Fibroblast of the conjunctiva (primary cell): ENCODE data around the gene LAMA1.
"Not testable (repeated sequence)": the region's sequence is repeated elsewhere in the genome, so short reads cannot be mapped to it uniquely, and the experiment has no call there.

Source experiments
- DNase-seq: peaks from one replicate; pipeline ENCODE4 v3.0.0-alpha.2; 2010; ENCODE audit warnings: low read depth

The LAMA1 gene

DNA sequence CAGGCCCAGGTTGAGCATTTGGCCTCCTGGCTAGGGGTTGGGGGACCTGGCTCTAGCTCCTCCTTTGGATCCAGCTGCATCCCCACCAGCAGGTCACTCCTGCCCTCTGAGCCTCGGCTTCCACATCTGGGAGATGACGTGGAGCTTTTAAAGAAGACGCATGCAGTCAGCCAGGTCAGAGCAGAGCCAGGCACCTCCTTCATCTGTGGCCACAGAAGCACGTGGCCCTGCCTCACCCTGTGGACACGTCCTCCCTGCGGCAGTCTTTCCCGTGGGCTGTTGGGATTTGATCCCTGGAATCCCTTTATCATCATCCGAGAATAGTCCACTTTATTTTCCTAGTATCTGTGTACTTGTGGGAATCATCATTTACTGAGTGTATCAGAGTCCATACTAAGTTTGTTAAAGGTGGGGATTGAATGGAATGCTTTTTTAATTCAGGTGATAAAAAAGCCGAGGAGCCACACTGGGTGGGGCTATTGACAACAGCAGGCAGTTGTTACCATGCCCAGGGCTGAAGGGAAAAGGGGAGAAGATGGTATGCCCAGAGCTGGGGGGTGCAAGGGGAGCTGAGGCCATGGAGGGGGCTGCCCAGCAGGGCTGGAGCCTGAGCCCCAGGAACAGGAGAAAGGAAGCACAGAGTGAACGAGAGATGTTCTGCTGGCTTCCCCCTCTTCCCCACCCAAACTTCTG is 170.1 kb downstream of the LAMA1 start:
- no peak for DNase-seq

DNA sequence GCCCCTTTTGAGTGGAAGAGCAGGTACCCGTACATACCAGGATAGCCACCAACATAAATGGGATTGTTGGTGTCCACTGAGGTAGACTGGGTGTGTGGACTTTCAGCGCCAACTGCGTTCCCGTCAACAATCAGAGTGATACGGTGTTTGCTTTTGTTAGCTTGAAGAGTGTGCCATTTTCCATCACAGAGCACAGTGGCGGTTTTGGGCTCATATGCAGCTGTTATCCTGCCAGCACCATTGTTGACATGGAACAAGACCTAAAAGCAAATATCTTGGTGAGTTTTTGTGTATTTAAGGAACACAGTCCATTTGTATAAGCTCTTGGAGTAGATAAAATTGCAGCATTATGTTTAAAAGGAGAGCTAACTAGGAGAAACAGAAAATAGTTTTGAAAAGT is 174.5 kb downstream of the LAMA1 start:
- no peak for DNase-seq

- no peak for DNase-seq
Observed at GRCh38 chr18:6942742-6943141, 174.9 kb downstream of the LAMA1 start.

DNA sequence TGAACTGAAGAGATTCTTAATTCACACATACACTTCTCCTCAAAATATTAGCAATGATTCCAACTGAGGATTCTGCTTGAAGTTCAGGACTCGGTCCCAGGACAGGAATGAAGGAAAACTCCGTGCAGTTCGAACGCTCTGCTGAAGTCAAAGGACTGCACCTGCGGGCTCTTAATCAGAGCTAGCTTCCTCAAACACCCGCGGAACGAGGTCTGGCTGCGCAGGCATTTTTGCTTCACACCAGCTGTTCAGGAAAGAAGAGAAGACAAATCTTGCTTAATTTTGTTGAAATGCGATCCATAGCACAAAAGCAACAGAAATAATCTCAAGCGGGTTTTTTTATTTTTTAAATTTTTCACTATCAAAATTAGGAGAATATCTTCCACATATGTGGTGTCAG is 175.6 kb downstream of the LAMA1 start:
- no peak for DNase-seq

DNA sequence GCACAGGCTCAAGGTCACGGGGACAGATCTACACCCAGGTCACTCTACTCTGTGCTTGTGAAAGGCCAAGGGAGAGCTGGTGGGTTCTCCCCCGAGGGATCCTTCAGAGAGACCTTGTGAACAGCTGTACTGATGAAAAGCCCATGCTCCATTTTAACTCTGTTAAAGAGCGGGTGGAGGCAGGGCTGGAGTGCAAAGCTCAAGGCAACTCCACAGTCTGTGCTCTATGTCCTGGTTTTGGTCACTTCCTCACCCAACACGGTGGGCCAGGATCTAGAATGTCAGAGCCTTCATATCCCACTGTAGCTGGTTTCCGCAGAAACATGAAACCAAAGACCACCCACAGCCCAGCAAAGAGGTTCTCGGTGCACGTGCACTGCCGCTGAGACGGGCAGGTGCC is 177.1 kb downstream of the LAMA1 start:
- no peak for DNase-seq

- no peak for DNase-seq
Observed at GRCh38 chr18:6939972-6940371, 177.6 kb downstream of the LAMA1 start.

DNA sequence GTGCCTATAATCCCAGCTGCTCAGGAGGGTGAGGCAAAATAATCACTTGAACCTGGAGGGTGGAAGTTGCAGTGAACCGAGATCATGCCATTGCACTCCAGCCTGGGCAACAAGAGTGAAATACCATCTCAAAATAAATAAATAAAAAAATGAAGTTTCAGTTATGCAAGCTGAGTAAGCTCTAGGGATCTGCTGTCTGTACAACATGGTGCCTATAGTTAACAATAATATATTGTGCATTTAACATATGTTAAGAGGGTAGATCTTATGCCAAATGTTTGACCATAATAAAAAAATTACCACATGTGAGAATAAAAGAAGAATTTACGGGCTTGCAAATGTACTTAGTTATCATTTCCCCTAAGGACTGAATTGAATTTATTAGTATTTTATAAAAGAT is 179.2 kb downstream of the LAMA1 start:
- not testable (repeated sequence) for DNase-seq

DNA sequence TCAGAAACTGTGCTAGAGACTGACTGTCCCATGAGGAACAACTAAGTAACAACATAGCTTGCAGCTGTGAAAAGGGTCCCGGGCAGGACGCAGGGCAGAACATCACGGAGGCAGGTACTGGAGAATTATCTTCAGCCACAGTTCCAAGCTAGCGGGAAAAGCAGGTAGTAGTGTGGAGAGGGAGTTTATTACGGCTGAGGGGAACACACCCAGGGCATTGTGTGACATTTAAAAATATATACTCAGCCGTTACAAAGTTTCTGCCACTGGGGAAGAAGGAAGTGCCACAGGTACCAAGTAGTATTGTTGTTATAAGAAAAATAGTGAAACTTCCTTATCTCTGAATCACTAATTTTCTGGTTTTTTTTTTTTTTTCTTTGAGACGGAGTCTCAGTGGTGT is 179.6 kb downstream of the LAMA1 start:
- DNase-seq = no peak

DNA sequence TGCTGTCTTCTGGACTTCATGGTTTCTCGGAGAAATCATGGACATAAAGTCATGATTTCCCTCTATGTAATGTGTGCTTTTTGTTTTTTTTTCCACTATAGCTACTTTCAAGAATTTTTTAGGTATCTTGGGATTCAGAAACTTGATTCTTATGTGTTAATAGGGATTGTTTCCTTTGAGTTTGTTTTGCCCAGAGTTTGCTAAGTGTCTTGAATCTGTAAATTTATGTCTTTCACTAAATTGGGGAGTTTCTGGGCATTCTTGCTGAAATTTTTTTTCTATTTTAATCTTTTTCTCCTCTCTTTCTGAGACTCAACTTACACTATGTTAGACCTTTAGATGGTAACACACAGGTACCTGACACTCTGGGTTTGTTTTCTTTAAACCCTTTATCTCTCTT is 182.7 kb downstream of the LAMA1 start:
- DNase-seq = no peak

DNA sequence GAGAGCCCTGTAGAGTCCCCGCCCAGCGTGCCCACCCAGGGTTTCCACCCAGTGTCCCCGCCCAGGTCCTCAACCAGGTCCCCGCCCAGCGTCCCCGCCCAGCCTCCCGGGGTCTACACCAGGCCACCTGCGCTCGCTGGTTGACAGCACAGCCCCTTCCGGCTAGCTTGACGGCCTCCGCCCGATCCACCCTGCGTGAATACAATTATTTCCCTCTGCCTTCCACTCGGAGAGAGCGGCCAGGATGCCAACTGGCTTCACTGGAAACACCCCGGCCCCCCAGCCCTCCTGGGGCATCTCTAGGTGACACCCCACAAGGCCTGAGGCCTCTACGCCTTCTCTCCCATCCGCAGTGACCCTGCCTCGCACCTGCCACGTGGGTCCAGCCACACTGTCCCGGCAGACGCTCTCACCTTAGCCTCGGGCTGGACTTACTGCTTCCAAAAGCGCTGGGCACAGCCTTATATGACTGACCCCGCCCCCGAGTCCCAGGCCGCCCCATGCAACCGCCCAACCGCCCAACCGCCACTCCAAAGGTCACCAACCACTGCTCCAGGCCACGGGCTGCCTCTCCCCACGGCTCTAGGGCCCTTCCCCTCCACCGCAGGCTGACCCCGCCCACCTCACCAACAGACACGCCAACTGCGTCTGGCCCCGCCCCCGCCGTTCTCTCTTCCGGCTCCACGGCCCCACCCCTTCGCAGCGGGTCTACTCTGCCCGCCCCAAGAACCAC is 188.1 kb downstream of the LAMA1 start:
- DNase-seq = no peak

DNA sequence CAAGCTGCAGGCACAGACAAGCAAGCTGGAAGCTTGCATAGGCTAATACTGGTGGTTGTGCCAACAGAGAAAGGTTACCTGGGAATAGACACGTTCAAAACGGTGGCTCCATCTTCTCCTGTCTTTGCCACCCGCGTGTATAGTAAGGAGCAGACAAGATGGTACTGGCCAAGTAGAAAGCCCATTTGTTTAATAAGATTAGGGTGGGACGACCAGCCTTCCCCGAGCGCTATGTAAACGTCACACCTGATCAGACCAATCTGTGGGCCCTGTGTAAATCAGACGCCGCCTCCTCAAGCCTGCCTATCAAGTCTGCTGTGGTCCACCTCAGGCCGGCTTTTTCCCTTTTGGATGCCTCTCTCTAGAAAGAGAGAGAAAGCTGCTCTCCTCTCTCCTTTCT is 189.2 kb downstream of the LAMA1 start:
- no peak for DNase-seq

GRCh38 chr18:6927153-6927552 is 190.4 kb downstream of the LAMA1 start:
- DNase-seq = no peak

GRCh38 chr18:6923220-6923619 is 194.4 kb downstream of the LAMA1 start:
- no peak for DNase-seq

DNA sequence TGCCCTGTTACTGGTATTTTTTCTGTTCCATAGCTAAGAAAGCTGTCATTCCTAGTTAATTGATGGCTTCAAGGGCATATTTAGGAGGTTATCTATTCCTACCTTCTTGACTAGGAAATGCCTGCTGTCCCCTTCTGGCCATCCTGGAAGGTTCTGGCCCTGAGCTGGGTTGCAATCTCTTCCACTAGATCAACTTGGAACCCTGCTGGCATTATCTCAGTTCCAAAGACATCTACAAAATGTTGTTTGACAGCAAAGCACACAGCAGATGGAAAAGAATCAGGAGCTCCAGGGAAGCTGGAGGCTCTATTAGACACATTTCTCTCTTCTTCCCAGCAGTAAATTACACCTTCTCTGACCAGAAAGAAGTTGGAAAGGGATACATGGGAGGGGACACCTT is 196.0 kb downstream of the LAMA1 start:
- DNase-seq = no peak

- DNase-seq = peak; percentile 50
Observed at GRCh38 chr18:6920099-6920955, 197.3 kb downstream of the LAMA1 start.

- no peak for DNase-seq
Observed at GRCh38 chr18:6917072-6917471, 200.5 kb downstream of the LAMA1 start.

DNA sequence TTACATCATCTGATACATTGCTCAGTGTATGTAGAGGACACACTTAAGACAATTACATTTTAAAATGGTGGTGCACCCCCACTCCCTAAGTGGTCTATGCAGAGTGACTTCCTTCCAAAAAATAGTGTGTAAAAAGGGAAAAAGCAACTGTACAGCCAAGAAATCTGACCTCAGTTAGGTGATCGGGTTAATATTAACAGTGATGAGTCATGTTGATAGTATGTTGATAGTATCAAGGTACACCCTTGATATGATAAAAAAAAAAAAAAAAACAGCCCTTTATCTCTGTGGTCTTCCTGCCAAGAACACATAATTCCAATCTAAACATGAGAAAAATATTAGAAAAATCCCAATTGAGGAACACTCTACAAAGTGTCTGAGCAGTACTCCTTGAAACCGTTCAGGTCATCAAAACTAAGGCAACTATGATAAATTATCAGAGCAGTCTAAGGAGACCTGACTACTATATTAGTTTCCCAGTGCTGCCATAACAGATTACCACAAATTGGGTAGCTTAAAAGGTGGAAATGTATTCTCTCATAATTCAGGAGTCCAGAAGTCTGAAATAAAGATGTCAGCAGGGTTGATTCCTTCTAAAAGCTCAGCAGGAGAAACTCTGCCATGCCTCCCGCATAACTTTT is 216.2 kb downstream of the LAMA1 start:
- no peak for DNase-seq

- no peak for DNase-seq
Observed at GRCh38 chr18:6891788-6892187, 225.8 kb downstream of the LAMA1 start.
